Heart left ventricle (tissue), 13 donors: ENCODE measurements around the gene LBX1.

Source experiments
- CTCF ChIP-seq, 12 donors: fragments of 200-600 bp; sonication (generic) in 4 of 12; IDR thresholded peaks; one replicate each; pipeline versions ENCODE4 v1.5.0 to v1.8.0; 2018 to 2022; ENCODE audit warnings: antibody characterized with exemption in 12 of 12, mild to moderate bottlenecking in 5 of 12
- POLR2A ChIP-seq, 2 donors: fragments of 450-650 bp; IDR thresholded peaks; one replicate each; pipeline ENCODE4 v1.6.1; 2017; ENCODE audit warnings: antibody characterized with exemption in 2 of 2, mild to moderate bottlenecking in 2 of 2, moderate library complexity in 2 of 2
- donor health status: ischemic (EF 13 %, LVEDD 7.1; RV severe dilation, severe dysfunction).
- donor health status: DM: no; HTN: yes; CAD: no.
- donor health status: DM: no; HTN: no; CAD: no.
- donor health status: ischemic (EF 25% LVEDD 6.9; RV normal size, moderate dysfunction).
- donor health status: ischemic (EF 25% LVEDD 5.7; RV mildly dilated, moderate dysfunction).
- donor health status: ischemic (EF 35%, LVEDD 5.7; RV mildly dilated, moderate dysfunction).
- donor health status: nonischemic (EF 11% LVEDD 7.7; RV severe dilation, severe dysfunction).
- donor health status: DM: yes; HTN: yes; CAD: no.
- donor health status: PGD.
- donor health status: ischemic (EF 29% LVEDD 5.4; RV normal size, mild dysfunction).
- donor health status: nonischemic (EF 23%, LVEDD 6.1; RV moderate dilation, normal function).

- TF ChIP-seq CTCF (IDR thresholded peaks at IDR 0.05): no peak
- TF ChIP-seq POLR2A (IDR thresholded peaks at IDR 0.05): no peak
Measured at GRCh38 chr10:101223274-101224059, 5.8 kb downstream of the LBX1 start.
